ENCODE data around the gene ABCC2. TPM values are rescaled to one million over a fixed set of nuclear protein-coding genes. Genes with fewer than 3 reads are reported as not detected.
A peak's percentile ranks its signal among the peaks of the same experiment; 100 is the strongest.

ABCC2 gene
- polyA plus RNA-seq, 1 donor (not counting 4 experiments of a cell fraction or from before 2014, with no cell fraction given): 2.5 TPM

- H3K4me2 ChIP-seq (ENCODE audit: control insufficient read depth, extremely low read depth, insufficient read depth, low read depth, low read length): no peak overlapping the region
- no peak overlapping the region for H3K4me3 ChIP-seq (ENCODE audit: control insufficient read depth in 2 of 3, extremely low read depth in 1 of 3, insufficient read depth in 2 of 3, low read depth in 1 of 3, low read length in 3 of 3)
- H3K36me3 ChIP-seq (ENCODE audit: control insufficient read depth in 2 of 2, extremely low read depth in 1 of 2, insufficient read depth in 2 of 2, low read length in 2 of 2): peaks cover 0 to 5% of the 10 kb centered on the region in 2 experiments
- FAIRE-seq: no peak
- H2AFZ ChIP-seq (ENCODE audit: control insufficient read depth, low read length): no peak overlapping the region
- no peaks in the 10 kb centered on the region for H3K79me2 ChIP-seq (ENCODE audit: control insufficient read depth, insufficient read depth, low read length)
- peak in 1 of 3 experiments; percentile 33 for TF ChIP-seq CTCF (optimal IDR thresholded peaks at IDR 0.05 in 1 of 3, IDR thresholded peaks at IDR 0.05 in 1 of 3, conservative IDR thresholded peaks at IDR 0.05 in 1 of 3; ENCODE audit: extremely low read depth in 1 of 3, insufficient read depth in 2 of 3, low read length in 3 of 3)
- no peak for TF ChIP-seq EZH2 (IDR thresholded peaks at IDR 0.05; ENCODE audit: low read length)
- no peaks in the 10 kb centered on the region for H3K27me3 ChIP-seq (ENCODE audit: control insufficient read depth, extremely low read depth, insufficient read depth, low read length)
- H3K9me3 ChIP-seq (ENCODE audit: control insufficient read depth, low read depth, low read length): no peaks in the 10 kb centered on the region
- no peak overlapping the region for H3K9ac ChIP-seq (ENCODE audit: control insufficient read depth, extremely low read depth, insufficient read depth, low read length)
- H3K4me1 ChIP-seq (ENCODE audit: control insufficient read depth, extremely low read depth, insufficient read depth, low read length): no peaks in the 10 kb centered on the region
- H4K20me1 ChIP-seq (ENCODE audit: control insufficient read depth, extremely low read depth, insufficient read depth, low read length): no peaks in the 10 kb centered on the region
- dilution Hi-C loops (cut with MboI; ENCODE audit: extremely low pct_ligation_motif_present, low sequenced_read_pairs): no loop called here
- H3K9me1 ChIP-seq (ENCODE audit: control insufficient read depth, extremely low read depth, insufficient read depth, low read length): no peaks in the 10 kb centered on the region
- DNase-seq (ENCODE audit: low read depth, low spot score): no peak
- H3K27ac ChIP-seq (ENCODE audit: control insufficient read depth, insufficient read depth, low read length): no peak overlapping the region
Measured at GRCh38 chr10:99799613-99800012, 17.2 kb downstream of the ABCC2 start.

- no peak for FAIRE-seq
- H3K36me3 ChIP-seq (ENCODE audit: control insufficient read depth in 2 of 2, extremely low read depth in 1 of 2, insufficient read depth in 2 of 2, low read length in 2 of 2): peaks cover 0 to 15% of the 10 kb centered on the region in 2 experiments
- no peaks in the 10 kb centered on the region for H4K20me1 ChIP-seq (ENCODE audit: control insufficient read depth, extremely low read depth, insufficient read depth, low read length)
- no peak for TF ChIP-seq CTCF (optimal IDR thresholded peaks at IDR 0.05 in 1 of 3, IDR thresholded peaks at IDR 0.05 in 1 of 3, conservative IDR thresholded peaks at IDR 0.05 in 1 of 3; ENCODE audit: extremely low read depth in 1 of 3, insufficient read depth in 2 of 3, low read length in 3 of 3)
- no peak for TF ChIP-seq EZH2 (IDR thresholded peaks at IDR 0.05; ENCODE audit: low read length)
- no peak overlapping the region for H3K4me2 ChIP-seq (ENCODE audit: control insufficient read depth, extremely low read depth, insufficient read depth, low read depth, low read length)
- H3K27ac ChIP-seq (ENCODE audit: control insufficient read depth, insufficient read depth, low read length): no peak overlapping the region
- H3K9me3 ChIP-seq (ENCODE audit: control insufficient read depth, low read depth, low read length): no peaks in the 10 kb centered on the region
- H3K9ac ChIP-seq (ENCODE audit: control insufficient read depth, extremely low read depth, insufficient read depth, low read length): no peak overlapping the region
- no peaks in the 10 kb centered on the region for H3K79me2 ChIP-seq (ENCODE audit: control insufficient read depth, insufficient read depth, low read length)
- dilution Hi-C loops (cut with MboI; ENCODE audit: extremely low pct_ligation_motif_present, low sequenced_read_pairs): no loop called here
- H2AFZ ChIP-seq (ENCODE audit: control insufficient read depth, low read length): no peak overlapping the region
- no peak for DNase-seq (ENCODE audit: low read depth, low spot score)
- no peaks in the 10 kb centered on the region for H3K27me3 ChIP-seq (ENCODE audit: control insufficient read depth, extremely low read depth, insufficient read depth, low read length)
- H3K9me1 ChIP-seq (ENCODE audit: control insufficient read depth, extremely low read depth, insufficient read depth, low read length): no peaks in the 10 kb centered on the region
- H3K4me3 ChIP-seq (ENCODE audit: control insufficient read depth in 2 of 3, extremely low read depth in 1 of 3, insufficient read depth in 2 of 3, low read depth in 1 of 3, low read length in 3 of 3): no peak overlapping the region
- no peaks in the 10 kb centered on the region for H3K4me1 ChIP-seq (ENCODE audit: control insufficient read depth, extremely low read depth, insufficient read depth, low read length)
Measured at GRCh38 chr10:99804471-99804870, 22.0 kb downstream of the ABCC2 start.

Measured in keratinocyte (primary cell).